Neuronal stem cell (in vitro differentiated cells): ENCODE results near the gene PIN4.

Experiments
- DNase-seq: peaks from one replicate; pipeline ENCODE4 v3.0.0-alpha.2; 2013; ENCODE audit warnings: low spot score
- H2AFZ ChIP-seq: one replicate; pipeline ENCODE4 v1.6.1; 2013; ENCODE audit warnings: mild to moderate bottlenecking, low read length, inconsistent platforms
- H2AK5ac ChIP-seq: 2 replicates; pipeline ENCODE4 v1.6.1; 2013; ENCODE audit warnings: low read depth, mild to moderate bottlenecking, inconsistent platforms, low read length, moderate library complexity, mixed read lengths
- H2BK120ac ChIP-seq: 2 replicates; pipeline ENCODE4 v1.6.1; 2013; ENCODE audit warnings: low read depth, mild to moderate bottlenecking, inconsistent platforms, low read length, moderate library complexity, mixed read lengths
- H2BK12ac ChIP-seq: one replicate; pipeline ENCODE4 v1.6.1; 2013; ENCODE audit warnings: low read length, inconsistent platforms
- H2BK15ac ChIP-seq: 2 replicates; pipeline ENCODE4 v1.6.1; 2013; ENCODE audit warnings: mild to moderate bottlenecking, low read length, inconsistent platforms, mixed read lengths
- H2BK5ac ChIP-seq: one replicate; pipeline ENCODE4 v1.6.1; 2013; ENCODE audit warnings: inconsistent platforms, mild to moderate bottlenecking, low read length, moderate library complexity
- H3K14ac ChIP-seq: one replicate; pipeline ENCODE4 v1.6.1; 2013; ENCODE audit warnings: low read length, inconsistent platforms
- H3K18ac ChIP-seq: 2 replicates; pipeline ENCODE4 v1.6.1; 2013; ENCODE audit warnings: low read length, inconsistent platforms
- H3K23ac ChIP-seq: 2 replicates; pipeline ENCODE4 v1.6.1; 2013; ENCODE audit warnings: low read depth, mild to moderate bottlenecking, mixed read lengths, low read length, inconsistent platforms; ENCODE audit not compliant: poor library complexity
- H3K27ac ChIP-seq: replicated peaks from 3 replicates; pipeline ENCODE4 v1.5.1; 2013; ENCODE audit warnings: low read length, inconsistent platforms
- H3K27me3 ChIP-seq, 3 experiments: 2 replicates each; pipeline ENCODE4 v1.6.1; 2013; ENCODE audit warnings: low read length in 3 of 3, mild to moderate bottlenecking in 2 of 3, inconsistent platforms in 1 of 3, low read depth in 1 of 3, mixed read lengths in 1 of 3, moderate library complexity in 1 of 3; ENCODE audit not compliant: control insufficient read depth in 3 of 3, insufficient read depth in 3 of 3
- H3K36me3 ChIP-seq, 2 donors: replicated peaks in 1 of 2; 2 replicates each; pipeline ENCODE4 v1.6.1; 2013; ENCODE audit warnings: low read length in 2 of 2; ENCODE audit not compliant: control insufficient read depth in 2 of 2, insufficient read depth in 2 of 2
- H3K4ac ChIP-seq: 2 replicates; pipeline ENCODE4 v1.6.1; 2013; ENCODE audit warnings: inconsistent platforms, mild to moderate bottlenecking, low read length, moderate library complexity
- H3K4me1 ChIP-seq, 2 donors: 1 replicate in 1 of 2; 2 replicates in 1 of 2; pipeline ENCODE4 v1.6.1; 2013; ENCODE audit warnings: low read length in 2 of 2, low read depth in 1 of 2; ENCODE audit not compliant: control insufficient read depth in 2 of 2, insufficient read depth in 1 of 2
- H3K4me2 ChIP-seq: one replicate; pipeline ENCODE4 v1.6.1; 2013; ENCODE audit warnings: mild to moderate bottlenecking, low read length, inconsistent platforms; ENCODE audit not compliant: insufficient read depth, poor library complexity, severe bottlenecking
- H3K4me3 ChIP-seq, 2 donors: 2 replicates each; pipeline ENCODE4 v1.5.1; 2013; ENCODE audit warnings: low read length in 2 of 2, mild to moderate bottlenecking in 2 of 2, inconsistent platforms in 1 of 2, moderate library complexity in 1 of 2
- H3K79me1 ChIP-seq: one replicate; pipeline ENCODE4 v1.6.1; 2013; ENCODE audit warnings: low read depth, mild to moderate bottlenecking, inconsistent platforms, low read length, moderate library complexity
- H3K9ac ChIP-seq: one replicate; pipeline ENCODE4 v1.6.1; 2013; ENCODE audit warnings: mild to moderate bottlenecking, low read depth, low read length, inconsistent platforms; ENCODE audit not compliant: poor library complexity
- H3K9me3 ChIP-seq, 2 donors: replicated peaks in 1 of 2; 2 replicates each; pipeline versions ENCODE3 to v1.6.1; 2013; ENCODE audit warnings: low read length in 2 of 2, mild to moderate bottlenecking in 2 of 2, inconsistent platforms in 1 of 2, low read depth in 1 of 2, mixed read lengths in 1 of 2, moderate library complexity in 1 of 2; ENCODE audit not compliant: control insufficient read depth in 2 of 2, insufficient read depth in 1 of 2
- H4K8ac ChIP-seq: one replicate; pipeline ENCODE4 v1.6.1; 2013; ENCODE audit warnings: low read depth, mild to moderate bottlenecking, inconsistent platforms, low read length, moderate library complexity
- H4K91ac ChIP-seq: one replicate; pipeline ENCODE4 v1.6.1; 2013; ENCODE audit warnings: low read length, low read depth, mild to moderate bottlenecking, inconsistent platforms; ENCODE audit not compliant: poor library complexity
- WGBS, 2 donors: extraction: QIAGEN DNeasy Blood & Tissue Kit; methylation state at CpG; one replicate each; pipeline ENCODE4 v1.1.7; 2013; ENCODE audit warnings: missing lambda C conversion rate in 2 of 2, mixed read lengths in 1 of 2; ENCODE audit not compliant: insufficient read length in 2 of 2, insufficient replicate concordance in 1 of 2; ENCODE audit errors: extremely low coverage in 2 of 2; 5-methylcytosine and 5-hydroxymethylcytosine counted together

The PIN4 gene

DNA sequence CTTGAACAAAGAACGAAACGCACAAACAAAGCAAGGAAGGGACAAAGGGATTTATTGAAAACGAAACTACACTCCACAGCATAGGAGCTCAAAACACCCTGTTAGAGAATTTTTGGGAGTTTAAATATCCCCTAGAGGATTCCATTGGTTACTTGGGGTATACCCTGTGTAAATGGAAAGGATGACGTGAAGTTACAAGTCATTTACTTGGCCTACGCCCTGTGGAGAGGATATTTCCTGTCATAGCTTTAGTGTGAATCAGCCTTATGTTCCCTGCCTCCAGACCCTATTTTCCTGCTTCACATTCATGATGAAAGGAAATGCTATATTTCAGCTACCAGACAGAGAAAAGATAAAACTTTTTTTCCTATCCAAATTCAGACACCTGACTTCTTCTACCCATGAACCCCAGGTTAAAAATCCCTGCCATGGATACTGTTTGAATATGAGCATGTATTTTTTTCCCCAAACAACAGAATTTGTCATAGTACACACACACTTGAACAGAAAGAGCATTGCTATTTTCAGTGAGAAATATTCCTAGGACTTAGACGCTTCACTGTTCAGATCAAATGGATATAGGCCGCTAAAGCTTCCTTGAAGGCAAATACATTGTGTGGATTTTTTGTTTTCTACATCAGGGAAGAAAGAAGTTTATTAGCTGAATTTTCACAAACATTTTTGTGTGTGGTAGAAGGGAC is 20.4 kb downstream of the PIN4 start:
- no peak overlapping the region for H2BK120ac ChIP-seq
- H3K4me2 ChIP-seq: no peak overlapping the region
- no peak overlapping the region for H3K4me3 ChIP-seq
- peaks cover 0 to 3% (median 0%) of the 10 kb centered on the region in 3 experiments for H3K27me3 ChIP-seq
- H4K8ac ChIP-seq: no peak overlapping the region
- no peak overlapping the region for H3K27ac ChIP-seq
- H2BK5ac ChIP-seq: no peak overlapping the region
- H3K4ac ChIP-seq: no peak overlapping the region
- DNase-seq: no peak
- no peak overlapping the region for H3K18ac ChIP-seq
- no peak overlapping the region for H4K91ac ChIP-seq
- no peaks in the 10 kb centered on the region for H3K9me3 ChIP-seq
- H3K79me1 ChIP-seq: no peaks in the 10 kb centered on the region
- no peak overlapping the region for H3K23ac ChIP-seq
- no peak overlapping the region for H2BK15ac ChIP-seq
- H3K9ac ChIP-seq: no peak overlapping the region
- no peak overlapping the region for H2AK5ac ChIP-seq
- no peak overlapping the region for H3K14ac ChIP-seq
- no CpG with 5 or more reads among the region's 7 CpGs for WGBS, 2 donors
- H3K4me1 ChIP-seq: peaks cover 0 to 5% of the 10 kb centered on the region in 2 donors
- H2AFZ ChIP-seq: no peak overlapping the region
- peaks cover 9 to 76% of the 10 kb centered on the region in 2 donors for H3K36me3 ChIP-seq
- no peak overlapping the region for H2BK12ac ChIP-seq

DNA sequence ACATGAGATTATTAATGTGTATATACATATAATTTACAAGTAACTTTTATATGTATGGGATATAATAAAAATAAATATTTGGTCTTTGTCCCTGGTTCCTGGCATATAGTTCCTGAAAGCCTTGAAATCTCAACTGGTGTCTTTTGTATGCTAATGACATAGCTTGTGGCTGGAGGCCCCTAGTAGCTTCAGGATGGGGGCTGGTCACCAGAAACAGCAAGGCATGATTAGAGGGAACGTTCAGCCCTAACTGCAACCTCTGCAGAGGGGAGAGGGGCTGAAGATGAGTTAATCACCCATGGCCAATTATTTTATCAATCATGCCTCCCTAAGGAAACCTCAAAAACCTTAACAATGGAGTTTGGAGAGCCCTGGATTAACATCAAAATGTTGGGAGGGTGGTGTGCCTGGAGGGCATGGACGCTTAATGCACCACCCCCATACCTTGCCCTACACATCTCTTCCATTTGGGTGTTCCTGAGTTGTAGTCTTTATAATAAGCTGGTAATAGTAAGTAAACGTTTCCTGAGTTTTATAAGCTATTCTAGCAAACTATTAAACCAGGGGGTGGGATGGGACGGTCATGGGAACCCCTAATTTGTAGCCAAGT is 21.3 kb downstream of the PIN4 start:
- Histone ChIP-seq H3K36me3 (peaks cover 14 to 76% of the 10 kb centered on the region in 2 donors), H3K14ac (no peak overlapping the region), H3K23ac (no peak overlapping the region), H2AK5ac (no peak overlapping the region), H2BK15ac (no peak overlapping the region), H3K4me3 (no peak overlapping the region), H3K9ac (no peak overlapping the region), H3K18ac (no peak overlapping the region), H3K79me1 (no peaks in the 10 kb centered on the region), H3K9me3 (no peaks in the 10 kb centered on the region), H3K27me3 (no peaks in the 10 kb centered on the region), H3K4ac (no peak overlapping the region), H2AFZ (no peak overlapping the region), H3K27ac (no peak overlapping the region), H3K4me1 (peaks cover 0 to 5% of the 10 kb centered on the region in 2 donors), H2BK12ac (no peak overlapping the region), H2BK5ac (no peak overlapping the region), H4K8ac (no peak overlapping the region), H2BK120ac (no peak overlapping the region), H4K91ac (no peak overlapping the region), H3K4me2 (no peak overlapping the region)
- DNase-seq: no peak
- no CpG with 5 or more reads among the region's 4 CpGs for WGBS, 2 donors

DNA sequence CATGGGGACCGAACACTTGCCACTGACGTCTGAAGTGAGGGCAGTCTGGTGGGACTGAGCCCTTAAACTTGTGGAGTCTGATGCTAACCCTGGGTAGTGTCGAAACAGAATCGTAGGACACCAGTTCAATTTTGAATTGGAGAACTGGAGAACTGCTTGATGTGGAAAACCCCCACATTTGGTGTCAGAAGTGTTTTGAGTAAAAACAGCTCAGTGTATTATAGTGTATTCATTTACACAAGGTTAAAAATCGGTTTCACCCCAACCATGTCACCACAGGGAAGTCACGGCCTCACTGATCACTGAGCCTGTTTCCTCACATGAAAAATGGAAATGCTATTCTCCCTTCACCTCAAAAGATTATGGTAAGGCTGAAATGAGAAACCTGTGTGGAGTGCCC is 21.9 kb downstream of the PIN4 start:
- Histone ChIP-seq H3K36me3 (peaks cover 17 to 75% of the 10 kb centered on the region in 2 donors), H3K18ac (no peak overlapping the region), H4K8ac (no peak overlapping the region), H2BK120ac (no peak overlapping the region), H3K4ac (no peak overlapping the region), H2AFZ (no peak overlapping the region), H3K27ac (no peak overlapping the region), H2BK5ac (no peak overlapping the region), H2BK12ac (no peak overlapping the region), H3K9ac (no peak overlapping the region), H3K14ac (no peak overlapping the region), H2AK5ac (no peak overlapping the region), H3K9me3 (peaks cover 0 to 2% of the 10 kb centered on the region in 2 donors), H3K4me1 (peaks cover 0 to 5% of the 10 kb centered on the region in 2 donors), H3K23ac (no peak overlapping the region), H3K27me3 (no peaks in the 10 kb centered on the region), H3K4me2 (no peak overlapping the region), H4K91ac (no peak overlapping the region), H3K4me3 (no peak overlapping the region), H3K79me1 (no peaks in the 10 kb centered on the region), H2BK15ac (no peak overlapping the region)
- DNase-seq: no peak
- no CpG with 5 or more reads among the region's 6 CpGs for WGBS, 2 donors

DNA sequence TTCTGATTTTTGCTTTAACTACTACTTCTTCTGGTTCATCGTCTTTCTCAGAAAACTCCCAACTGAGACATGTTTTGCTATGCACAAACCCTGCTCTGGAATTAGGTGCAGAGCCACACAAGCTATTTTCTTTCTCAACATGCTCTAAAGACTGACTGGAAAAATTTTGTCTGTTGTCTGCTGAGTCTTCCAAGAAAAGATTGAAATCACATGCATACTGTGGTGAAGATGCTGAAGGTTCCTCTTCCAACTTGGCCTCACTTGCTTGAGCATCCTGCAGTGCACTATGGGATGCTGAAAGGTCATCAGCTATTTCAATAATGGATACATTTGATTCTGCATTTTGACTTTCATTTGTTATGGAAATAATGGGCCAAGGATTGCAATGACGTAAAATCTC is 24.1 kb downstream of the PIN4 start:
- no peak overlapping the region for H3K4ac ChIP-seq
- no peaks in the 10 kb centered on the region for H3K79me1 ChIP-seq
- peaks cover 17 to 61% of the 10 kb centered on the region in 2 donors for H3K36me3 ChIP-seq
- no peak overlapping the region for H2BK120ac ChIP-seq
- no peak overlapping the region for H3K9ac ChIP-seq
- H3K9me3 ChIP-seq: peaks cover 0 to 2% of the 10 kb centered on the region in 2 donors
- H3K18ac ChIP-seq: no peak overlapping the region
- no peak overlapping the region for H2AFZ ChIP-seq
- no peak overlapping the region for H3K23ac ChIP-seq
- no peak overlapping the region for H3K27ac ChIP-seq
- no peak overlapping the region for H3K14ac ChIP-seq
- no peak overlapping the region for H2BK15ac ChIP-seq
- H4K8ac ChIP-seq: no peak overlapping the region
- no peak overlapping the region for H3K4me2 ChIP-seq
- H3K4me3 ChIP-seq: no peak overlapping the region
- no peak for DNase-seq
- H3K27me3 ChIP-seq: no peaks in the 10 kb centered on the region
- no peak overlapping the region for H2BK5ac ChIP-seq
- H2AK5ac ChIP-seq: no peak overlapping the region
- WGBS, 2 donors: no CpG with 5 or more reads among the region's 2 CpGs
- peaks cover 0 to 5% of the 10 kb centered on the region in 2 donors for H3K4me1 ChIP-seq
- no peak overlapping the region for H2BK12ac ChIP-seq
- H4K91ac ChIP-seq: no peak overlapping the region
